Thyroid gland (tissue), 4 donors: ENCODE results near the gene KCNIP4. TPM values are rescaled to one million over a fixed set of nuclear protein-coding genes. Genes with fewer than 3 reads are reported as not detected.

Experiments used
- DNase-seq, 2 donors: peaks; one replicate each; pipeline ENCODE4 v3.0.0-alpha.2; 2019
- H3K27ac ChIP-seq, 3 donors: fragments of 200-600 bp; sonication (generic); 1 replicate in 2 of 3; 2 replicates in 1 of 3; pipeline ENCODE4 v1.5.1; 2016 to 2019; ENCODE audit warnings: mild to moderate bottlenecking in 1 of 3, moderate library complexity in 1 of 3
- H3K27me3 ChIP-seq: fragments of 200-600 bp; sonication (generic); one replicate; pipeline ENCODE4 v1.5.1; 2019
- H3K36me3 ChIP-seq, 2 donors: fragments of 200-600 bp; sonication (generic); one replicate each; pipeline ENCODE4 v1.5.1; 2016 to 2019
- H3K4me1 ChIP-seq, 2 donors: fragments of 200-600 bp; sonication (generic); one replicate each; pipeline ENCODE4 v1.5.1; 2017 to 2019
- H3K4me3 ChIP-seq, 3 donors: fragments of 200-600 bp; sonication (generic); replicated peaks in 1 of 3; 1 replicate in 2 of 3; 2 replicates in 1 of 3; pipeline ENCODE4 v1.5.1; 2016; ENCODE audit warnings: mild to moderate bottlenecking in 1 of 3
- H3K9me3 ChIP-seq: fragments of 200-600 bp; sonication (generic); one replicate; pipeline ENCODE4 v1.5.1; 2017
- POLR2A ChIP-seq, 2 donors: fragments of 450-650 bp; IDR thresholded peaks; one replicate each; pipeline ENCODE4 v1.6.1; 2017; ENCODE audit warnings: antibody characterized with exemption in 2 of 2, mild to moderate bottlenecking in 2 of 2, moderate library complexity in 1 of 2
- WGBS, 2 donors: methylation state at CpG; one replicate each; pipeline ENCODE4 v1.1.5; 2017; 5-methylcytosine and 5-hydroxymethylcytosine counted together
- intact Hi-C: fragments of 100-400 bp; cut with DNase I; formaldehyde crosslinking; loops from one replicate; pipeline ENCODE4 v1.15.1; 2023
- total RNA-seq, 4 donors: library from RNA; depleted of rRNA; stranded (reverse); fragments of >200 nt; gene quantifications; one replicate each; pipeline ENCODE4 v1.2.3, GENCODE V29; 2016
- TF ChIP-seq, protein P1 (sequence below), 6 experiments: fragments of 200-600 bp in 3 of 6; fragments of 450-650 bp in 3 of 6; sonication (generic) in 3 of 6; IDR thresholded peaks; one replicate each; pipeline ENCODE4 v1.5.1; 2016 to 2019; ENCODE audit warnings: antibody characterized with exemption in 6 of 6, mild to moderate bottlenecking in 2 of 6, inconsistent platforms in 1 of 6, moderate library complexity in 1 of 6

KCNIP4 gene
- total RNA-seq, 4 donors from 2014 or later = 2.0 to 6.6 (median 4.4) TPM

DNA sequence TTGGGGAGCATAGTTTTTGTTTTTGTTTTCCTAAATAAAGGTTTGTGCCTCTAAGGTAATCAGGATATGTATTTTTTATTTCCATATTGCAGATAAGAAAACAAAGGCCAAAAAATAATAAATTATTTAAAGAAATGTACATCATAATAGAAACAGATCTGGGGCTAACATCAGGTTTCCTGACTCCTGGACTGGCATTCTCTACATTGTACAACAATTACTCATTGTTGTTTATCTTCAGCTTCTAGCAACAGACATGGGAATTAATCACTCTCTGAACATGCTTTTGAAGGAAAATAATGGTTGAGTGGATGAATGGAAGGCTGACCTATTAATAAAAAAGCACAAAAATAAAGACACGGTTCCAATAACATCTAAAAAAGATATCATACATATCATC, 146.2 kb downstream of the KCNIP4 start:
- Histone ChIP-seq H3K27ac (no peak overlapping the region), H3K9me3 (no peaks in the 10 kb centered on the region), H3K27me3 (no peaks in the 10 kb centered on the region), H3K4me3 (no peak overlapping the region), H3K36me3 (no peaks in the 10 kb centered on the region), H3K4me1 (no peaks in the 10 kb centered on the region)
- no peak for DNase-seq
- 63 to 64% methylated on average over 1 of the region's 1 CpG for WGBS, 2 donors
- intact Hi-C loops = no loop called here
- TF ChIP-seq, protein P1, sequence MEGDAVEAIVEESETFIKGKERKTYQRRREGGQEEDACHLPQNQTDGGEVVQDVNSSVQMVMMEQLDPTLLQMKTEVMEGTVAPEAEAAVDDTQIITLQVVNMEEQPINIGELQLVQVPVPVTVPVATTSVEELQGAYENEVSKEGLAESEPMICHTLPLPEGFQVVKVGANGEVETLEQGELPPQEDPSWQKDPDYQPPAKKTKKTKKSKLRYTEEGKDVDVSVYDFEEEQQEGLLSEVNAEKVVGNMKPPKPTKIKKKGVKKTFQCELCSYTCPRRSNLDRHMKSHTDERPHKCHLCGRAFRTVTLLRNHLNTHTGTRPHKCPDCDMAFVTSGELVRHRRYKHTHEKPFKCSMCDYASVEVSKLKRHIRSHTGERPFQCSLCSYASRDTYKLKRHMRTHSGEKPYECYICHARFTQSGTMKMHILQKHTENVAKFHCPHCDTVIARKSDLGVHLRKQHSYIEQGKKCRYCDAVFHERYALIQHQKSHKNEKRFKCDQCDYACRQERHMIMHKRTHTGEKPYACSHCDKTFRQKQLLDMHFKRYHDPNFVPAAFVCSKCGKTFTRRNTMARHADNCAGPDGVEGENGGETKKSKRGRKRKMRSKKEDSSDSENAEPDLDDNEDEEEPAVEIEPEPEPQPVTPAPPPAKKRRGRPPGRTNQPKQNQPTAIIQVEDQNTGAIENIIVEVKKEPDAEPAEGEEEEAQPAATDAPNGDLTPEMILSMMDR (IDR thresholded peaks at IDR 0.05) = no peak
- no peak for TF ChIP-seq POLR2A (IDR thresholded peaks at IDR 0.05)

- H3K27me3 ChIP-seq = no peaks in the 10 kb centered on the region
- H3K4me3 ChIP-seq = no peak overlapping the region
- H3K9me3 ChIP-seq = no peaks in the 10 kb centered on the region
- intact Hi-C loops = no loop called here
- no peak for TF ChIP-seq POLR2A (IDR thresholded peaks at IDR 0.05)
- TF ChIP-seq, protein P1 (IDR thresholded peaks at IDR 0.05) = no peak
- H3K4me1 ChIP-seq = no peaks in the 10 kb centered on the region
- H3K36me3 ChIP-seq = no peaks in the 10 kb centered on the region
- whole genome bisulfite sequencing, 2 donors = 92 to 93% methylated on average over 5 of the region's 5 CpGs
- H3K27ac ChIP-seq = no peak overlapping the region
- no peak for DNase-seq
These were observed 146.7 kb downstream of the KCNIP4 start for GRCh38 chr4:21801661-21802385.

DNA sequence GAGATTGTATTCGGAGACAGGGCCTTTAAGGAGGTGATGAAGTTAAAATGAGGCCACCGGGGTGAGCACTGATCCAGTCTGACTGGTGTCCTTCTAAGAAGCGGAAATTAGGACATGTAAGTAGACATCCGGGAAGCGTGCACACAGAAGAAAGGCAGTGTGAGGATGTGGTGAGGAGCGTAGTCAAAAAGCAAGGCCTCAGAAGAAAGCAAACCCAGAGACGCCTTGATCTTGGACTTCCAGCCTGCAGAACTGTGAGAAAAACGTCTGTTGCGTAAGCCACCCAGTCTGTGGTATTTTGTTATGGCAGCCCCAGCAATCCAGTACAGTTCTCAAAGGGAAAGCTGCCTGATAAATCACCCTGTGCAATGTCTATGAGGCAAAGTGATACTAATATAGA, 153.5 kb downstream of the KCNIP4 start:
- no peak overlapping the region for H3K4me3 ChIP-seq
- no peak overlapping the region for H3K27ac ChIP-seq
- intact Hi-C loops = no loop called here
- H3K4me1 ChIP-seq = no peaks in the 10 kb centered on the region
- no peak for DNase-seq
- H3K27me3 ChIP-seq = no peaks in the 10 kb centered on the region
- H3K9me3 ChIP-seq = no peaks in the 10 kb centered on the region
- 83 to 84% methylated on average over 9 of the region's 9 CpGs for WGBS, 2 donors
- no peaks in the 10 kb centered on the region for H3K36me3 ChIP-seq
- TF ChIP-seq, protein P1 (IDR thresholded peaks at IDR 0.05) = no peak
- TF ChIP-seq POLR2A (IDR thresholded peaks at IDR 0.05) = no peak

DNA sequence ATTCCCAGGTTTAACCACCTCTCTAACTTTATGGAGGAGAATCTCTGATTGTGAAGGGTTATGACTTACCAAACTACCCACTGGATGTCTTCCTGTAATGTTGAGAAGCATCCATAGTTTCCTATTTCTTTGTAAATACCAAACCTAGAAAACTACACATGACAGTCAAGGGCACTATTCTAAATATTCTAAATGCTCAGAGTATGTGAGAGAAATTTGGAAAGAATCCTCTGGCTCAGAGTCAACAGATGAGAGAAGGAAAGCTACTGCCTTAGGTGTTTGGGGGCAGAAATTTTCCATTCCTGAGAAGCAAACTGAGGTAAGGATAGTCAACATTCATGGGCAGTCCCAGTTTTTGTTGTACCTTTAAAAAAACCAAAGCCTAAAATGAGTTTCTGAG, 155.8 kb downstream of the KCNIP4 start:
- Histone ChIP-seq H3K4me1 (no peaks in the 10 kb centered on the region), H3K4me3 (no peak overlapping the region), H3K9me3 (no peaks in the 10 kb centered on the region), H3K36me3 (no peaks in the 10 kb centered on the region), H3K27me3 (no peaks in the 10 kb centered on the region), H3K27ac (no peak overlapping the region)
- intact Hi-C loops = loop anchor here (5.0 kb wide), 1 partner anchor 895 kb away; no protein-coding TSS in a partner anchor
- no peak for DNase-seq
- TF ChIP-seq, protein P1 (IDR thresholded peaks at IDR 0.05) = no peak

GRCh38 chr4:21790438-21791029, 158.0 kb downstream of the KCNIP4 start:
- TF ChIP-seq, protein P1 (IDR thresholded peaks at IDR 0.05) = peak in 4 of 6 experiments; percentile 32 to 52 (median 40)
- TF ChIP-seq POLR2A (IDR thresholded peaks at IDR 0.05) = no peak
- no peak for DNase-seq
- Histone ChIP-seq H3K27me3 (no peaks in the 10 kb centered on the region), H3K4me3 (no peak overlapping the region), H3K9me3 (no peaks in the 10 kb centered on the region), H3K27ac (no peak overlapping the region), H3K4me1 (no peaks in the 10 kb centered on the region), H3K36me3 (no peaks in the 10 kb centered on the region)
- intact Hi-C loops = loop anchor here (5.0 kb wide), 1 partner anchor 897 kb away; no protein-coding TSS in a partner anchor
- 28 to 32% methylated on average over 4 of the region's 4 CpGs for WGBS, 2 donors
